C4-2B (cell line): ENCODE results near the gene ELP1.
"Not testable (repeated sequence)": the region's sequence is repeated elsewhere in the genome, so short reads cannot be mapped to it uniquely, and the experiment has no call there.

ENCODE experiments used
- H3K27ac ChIP-seq: fragments of 450-650 bp; 2 replicates; pipeline ENCODE4 v1.5.1; 2017
- CTCF ChIP-seq: fragments of 450-650 bp; conservative IDR thresholded peaks from 2 replicates; pipeline ENCODE4 v1.5.1; 2017; ENCODE audit warnings: mild to moderate bottlenecking
- ZFX ChIP-seq: fragments of 450-650 bp; IDR thresholded peaks from 2 replicates; pipeline ENCODE4 v1.6.1; 2017

ELP1 gene

GRCh38 chr9:108921200-108921599 lies 12.7 kb downstream of the ELP1 start:
- H3K27ac ChIP-seq = no peak overlapping the region
- no peak for TF ChIP-seq ZFX
- no peak for TF ChIP-seq CTCF

GRCh38 chr9:108920401-108920800 lies 13.5 kb downstream of the ELP1 start:
- H3K27ac ChIP-seq = not testable (repeated sequence)

GRCh38 chr9:108919517-108919916 lies 14.4 kb downstream of the ELP1 start:
- no peak overlapping the region for H3K27ac ChIP-seq
- TF ChIP-seq ZFX = no peak
- TF ChIP-seq CTCF = no peak

GRCh38 chr9:108913391-108913790 lies 20.5 kb downstream of the ELP1 start:
- H3K27ac ChIP-seq = no peak overlapping the region
- no peak for TF ChIP-seq CTCF
- no peak for TF ChIP-seq ZFX

GRCh38 chr9:108911820-108912219 lies 22.1 kb downstream of the ELP1 start:
- no peak overlapping the region for H3K27ac ChIP-seq
- TF ChIP-seq CTCF (no peak), ZFX (no peak)

- TF ChIP-seq ZFX (no peak), CTCF (no peak)
- H3K27ac ChIP-seq = no peak overlapping the region
Observed at GRCh38 chr9:108910914-108911313, 23.0 kb downstream of the ELP1 start.

GRCh38 chr9:108910402-108910801 lies 23.5 kb downstream of the ELP1 start:
- no peak overlapping the region for H3K27ac ChIP-seq
- TF ChIP-seq CTCF (no peak), ZFX (no peak)

- TF ChIP-seq ZFX = no peak
- TF ChIP-seq CTCF = no peak
- no peak overlapping the region for H3K27ac ChIP-seq
Observed at GRCh38 chr9:108905494-108905893, 28.4 kb downstream of the ELP1 start.
